Natural killer cell treated with Interleukin-12 subunit alpha and Interleukin-12 subunit beta and Interleukin-15 and Interleukin-18, amount 100 ng/mL, for 72 hours (primary cell): ENCODE data around the gene SLC35F3. TPM values are rescaled to one million over a fixed set of nuclear protein-coding genes. Genes with fewer than 3 reads are reported as not detected.

Experiments used
- ATAC-seq, 2 donors: fragments of 150-1000 bp; cut with Tn5 transposase in 1 of 2; sonication (Bioruptor Pico), chemical (Tn5 transposase) in 1 of 2; 2 replicates each; pipeline ENCODE4 v1.10.0; 2021
- DNase-seq: peaks from one replicate; pipeline ENCODE4 v3.0.0; 2022; ENCODE audit warnings: low spot score
- H3K27ac Mint-ChIP-seq, 2 donors: 1 replicate in 1 of 2; 2 replicates in 1 of 2; pipeline ENCODE4 v1.8.0; 2022; ENCODE audit warnings: mixed read lengths in 2 of 2, mild to moderate bottlenecking in 1 of 2, moderate library complexity in 1 of 2
- H3K27me3 Mint-ChIP-seq, 2 donors: 1 replicate in 1 of 2; 2 replicates in 1 of 2; pipeline ENCODE4 v1.8.0; 2022; ENCODE audit warnings: mixed read lengths in 2 of 2
- H3K36me3 Mint-ChIP-seq: one replicate; pipeline ENCODE4 v1.8.0; 2022; ENCODE audit warnings: mixed read lengths
- H3K4me1 Mint-ChIP-seq, 2 donors: 1 replicate in 1 of 2; 2 replicates in 1 of 2; pipeline ENCODE4 v1.8.0; 2022; ENCODE audit warnings: low read depth in 2 of 2, mixed read lengths in 2 of 2, mild to moderate bottlenecking in 1 of 2
- H3K4me3 Mint-ChIP-seq: one replicate; pipeline ENCODE4 v1.8.0; 2022; ENCODE audit warnings: mixed read lengths
- H3K9me3 Mint-ChIP-seq: 2 replicates; pipeline ENCODE4 v1.8.0; 2022; ENCODE audit warnings: mixed read lengths
- total RNA-seq, 2 donors: library from RNA; stranded (reverse); gene quantifications; one replicate each; pipeline ENCODE4 v1.2.3, GENCODE V29; 2022

Gene SLC35F3
- total RNA-seq, 2 donors from 2014 or later = 0.14 to 0.56 TPM

- Mint-ChIP-seq H3K4me1 (no peaks in the 10 kb centered on the region), H3K9me3 (peaks cover 4% of the 10 kb centered on the region)
- ATAC-seq = no peak
These were observed 94.0 kb downstream of the SLC35F3 start for GRCh38 chr1:233998456-233998855.

GRCh38 chr1:233998891-233999290, 94.4 kb downstream of the SLC35F3 start:
- Mint-ChIP-seq H3K4me1 (no peaks in the 10 kb centered on the region), H3K4me3 (no peak overlapping the region), H3K27ac (no peak overlapping the region), H3K36me3 (no peaks in the 10 kb centered on the region), H3K27me3 (peaks cover 11 to 27% of the 10 kb centered on the region in 2 donors), H3K9me3 (peaks cover 4% of the 10 kb centered on the region)
- ATAC-seq = no peak
- DNase-seq = no peak

More at GRCh38 chr1:233998456-233998855, 94.0 kb downstream of the SLC35F3 start:
- Mint-ChIP-seq H3K4me3 (no peak overlapping the region), H3K36me3 (no peaks in the 10 kb centered on the region), H3K27ac (no peak overlapping the region), H3K27me3 (peaks cover 11 to 24% of the 10 kb centered on the region in 2 donors)
- DNase-seq = no peak

- DNase-seq = no peak
- Mint-ChIP-seq H3K27me3 (peaks cover 8 to 32% of the 10 kb centered on the region in 2 donors), H3K4me1 (no peaks in the 10 kb centered on the region), H3K9me3 (peaks cover 4% of the 10 kb centered on the region), H3K4me3 (no peak overlapping the region), H3K36me3 (no peaks in the 10 kb centered on the region), H3K27ac (no peak overlapping the region)
- no peak for ATAC-seq
These were observed 96.1 kb downstream of the SLC35F3 start for GRCh38 chr1:234000557-234001041.

DNA sequence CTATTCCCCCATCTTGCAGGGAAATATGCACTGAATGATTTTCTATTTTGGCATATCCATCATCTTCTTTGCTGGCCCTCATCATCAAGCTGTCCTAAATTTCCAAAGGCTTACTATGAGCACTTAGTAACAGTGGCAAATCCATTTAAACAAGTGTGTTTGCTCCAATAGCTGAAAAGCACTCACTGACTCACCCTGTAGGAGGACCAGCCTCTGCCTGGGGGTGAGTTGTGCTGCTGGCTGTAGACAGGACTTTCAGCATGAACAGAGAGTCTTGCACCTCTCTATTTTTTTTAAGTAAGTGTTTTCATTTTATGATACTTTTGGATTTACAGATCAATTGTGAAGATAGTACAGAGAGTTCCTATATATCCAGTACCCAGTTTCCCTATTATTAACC, 97.3 kb downstream of the SLC35F3 start:
- H3K9me3 Mint-ChIP-seq = peaks cover 4% of the 10 kb centered on the region
- no peak for ATAC-seq
- no peaks in the 10 kb centered on the region for H3K4me1 Mint-ChIP-seq
- H3K27me3 Mint-ChIP-seq = peaks cover 8 to 35% of the 10 kb centered on the region in 2 donors
- H3K4me3 Mint-ChIP-seq = no peak overlapping the region
- no peak overlapping the region for H3K27ac Mint-ChIP-seq
- H3K36me3 Mint-ChIP-seq = no peaks in the 10 kb centered on the region
- DNase-seq = no peak

- H3K27ac Mint-ChIP-seq = no peak overlapping the region
These were observed 100.1 kb downstream of the SLC35F3 start for GRCh38 chr1:234004591-234004990.

GRCh38 chr1:234007684-234008083, 103.2 kb downstream of the SLC35F3 start:
- Mint-ChIP-seq H3K36me3 (no peaks in the 10 kb centered on the region), H3K4me1 (no peaks in the 10 kb centered on the region), H3K4me3 (no peak overlapping the region), H3K9me3 (no peaks in the 10 kb centered on the region), H3K27ac (no peak overlapping the region), H3K27me3 (peaks cover 14 to 43% of the 10 kb centered on the region in 2 donors)
- ATAC-seq (no peak), DNase-seq (no peak)

More at GRCh38 chr1:234004591-234004990, 100.1 kb downstream of the SLC35F3 start:
- peaks cover 6 to 33% of the 10 kb centered on the region in 2 donors for H3K27me3 Mint-ChIP-seq
- ATAC-seq (no peak), DNase-seq (no peak)
- H3K36me3 Mint-ChIP-seq = no peaks in the 10 kb centered on the region
- H3K4me1 Mint-ChIP-seq = no peaks in the 10 kb centered on the region
- H3K4me3 Mint-ChIP-seq = no peak overlapping the region
- no peaks in the 10 kb centered on the region for H3K9me3 Mint-ChIP-seq

GRCh38 chr1:234008591-234008990, 104.1 kb downstream of the SLC35F3 start:
- no peak overlapping the region for H3K27ac Mint-ChIP-seq
- no peak for ATAC-seq
- DNase-seq = no peak
- no peaks in the 10 kb centered on the region for H3K4me1 Mint-ChIP-seq
- peaks cover 17 to 47% of the 10 kb centered on the region in 2 donors for H3K27me3 Mint-ChIP-seq
- no peaks in the 10 kb centered on the region for H3K9me3 Mint-ChIP-seq
- no peaks in the 10 kb centered on the region for H3K36me3 Mint-ChIP-seq
- H3K4me3 Mint-ChIP-seq = no peak overlapping the region

DNA sequence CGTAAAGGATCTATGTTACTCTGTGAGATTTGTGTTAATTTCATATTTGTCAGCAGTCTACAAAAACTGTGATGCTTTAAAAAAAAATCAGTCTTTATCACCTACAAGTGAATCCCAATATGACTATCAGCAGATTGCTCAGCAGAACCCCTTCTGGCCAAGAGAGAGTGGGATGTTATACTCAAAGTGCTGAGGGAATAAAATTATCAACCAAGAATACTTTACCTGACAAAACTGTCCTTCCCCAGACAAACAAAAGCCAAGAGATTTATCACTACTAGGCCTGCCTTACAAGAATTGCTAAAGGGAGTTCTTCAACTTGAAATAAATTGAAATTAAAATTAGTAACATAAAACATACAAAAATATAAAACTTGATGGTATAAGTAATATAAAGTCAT, 105.2 kb downstream of the SLC35F3 start:
- Mint-ChIP-seq H3K4me1 (no peaks in the 10 kb centered on the region), H3K36me3 (no peaks in the 10 kb centered on the region), H3K27me3 (peaks cover 17 to 43% of the 10 kb centered on the region in 2 donors), H3K27ac (no peak overlapping the region), H3K9me3 (no peaks in the 10 kb centered on the region), H3K4me3 (no peak overlapping the region)
- ATAC-seq (no peak), DNase-seq (no peak)

GRCh38 chr1:234014208-234014607, 109.7 kb downstream of the SLC35F3 start:
- Mint-ChIP-seq H3K27ac (no peak overlapping the region), H3K4me3 (no peak overlapping the region), H3K9me3 (no peaks in the 10 kb centered on the region), H3K27me3 (peaks cover 12 to 51% of the 10 kb centered on the region in 2 donors), H3K4me1 (no peaks in the 10 kb centered on the region), H3K36me3 (no peaks in the 10 kb centered on the region)
- ATAC-seq (no peak), DNase-seq (no peak)

DNA sequence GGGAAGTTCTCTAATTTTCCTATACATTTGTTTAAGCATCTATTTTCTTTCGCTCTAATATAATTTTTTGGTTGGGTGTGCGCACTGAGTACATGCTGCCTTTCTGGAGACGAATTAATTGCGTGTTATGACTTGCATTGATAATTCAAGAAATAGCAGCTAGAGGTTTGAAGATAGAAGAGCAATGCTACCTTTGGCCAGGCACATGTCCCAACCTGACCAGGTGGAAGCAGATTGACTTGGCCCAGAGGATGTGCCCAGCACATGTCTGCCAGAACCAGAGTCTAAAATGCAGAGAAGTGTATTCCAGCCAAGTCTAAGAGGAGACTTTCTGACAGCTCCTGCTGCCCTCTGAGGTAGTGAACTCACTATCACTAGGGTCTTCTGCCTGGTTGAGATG, 114.3 kb downstream of the SLC35F3 start:
- Mint-ChIP-seq H3K27me3 (peaks cover 2 to 36% of the 10 kb centered on the region in 2 donors), H3K9me3 (no peaks in the 10 kb centered on the region), H3K36me3 (no peaks in the 10 kb centered on the region), H3K27ac (no peak overlapping the region), H3K4me1 (no peaks in the 10 kb centered on the region), H3K4me3 (no peak overlapping the region)
- ATAC-seq (no peak), DNase-seq (no peak)

DNA sequence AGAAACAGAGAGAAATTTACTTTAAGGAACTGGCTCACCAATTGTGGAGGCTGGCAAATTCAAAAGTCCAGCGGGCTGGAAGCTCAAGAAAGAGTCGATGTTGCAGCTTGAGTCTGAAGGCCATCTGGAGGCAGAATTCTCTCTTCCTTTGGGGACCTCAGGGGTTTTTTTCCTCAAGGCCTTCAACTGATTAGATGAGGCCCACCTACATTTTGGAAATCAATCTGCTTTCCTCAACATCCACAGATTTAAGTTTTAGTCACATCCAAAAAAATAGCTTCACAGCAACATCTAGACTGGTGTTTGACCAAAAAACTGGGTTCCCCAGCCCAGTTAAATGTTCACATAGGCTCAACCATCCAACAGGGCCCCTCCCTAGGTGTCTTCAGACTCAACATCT, 114.9 kb downstream of the SLC35F3 start:
- ATAC-seq = no peak
- no peak overlapping the region for H3K27ac Mint-ChIP-seq
- H3K36me3 Mint-ChIP-seq = no peaks in the 10 kb centered on the region
- H3K4me3 Mint-ChIP-seq = no peak overlapping the region
- DNase-seq = no peak
- no peaks in the 10 kb centered on the region for H3K9me3 Mint-ChIP-seq
- H3K4me1 Mint-ChIP-seq = no peaks in the 10 kb centered on the region
- H3K27me3 Mint-ChIP-seq = peaks cover 2 to 36% of the 10 kb centered on the region in 2 donors

DNA sequence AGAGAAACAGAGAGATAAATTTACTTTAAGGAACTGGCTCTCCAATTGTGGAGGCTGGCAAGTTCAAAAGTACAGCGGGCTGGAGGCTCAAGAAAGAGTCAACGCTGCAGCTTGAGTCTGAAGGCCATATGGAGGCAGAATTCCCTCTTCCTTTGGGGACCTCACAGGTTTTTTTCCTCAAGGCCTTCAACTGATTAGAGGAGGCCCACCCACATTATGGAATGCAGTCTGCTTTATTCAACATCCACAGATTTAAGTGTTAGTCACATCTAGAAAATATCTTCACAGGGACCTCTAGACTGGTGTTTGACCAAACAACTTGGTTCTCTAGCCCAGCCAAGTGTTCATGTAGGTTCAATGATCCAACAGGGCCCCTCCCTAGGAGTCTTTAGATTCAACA, 117.8 kb downstream of the SLC35F3 start:
- peaks cover 2 to 21% of the 10 kb centered on the region in 2 donors for H3K27me3 Mint-ChIP-seq
- no peak for DNase-seq

GRCh38 chr1:234039603-234040002, 135.1 kb downstream of the SLC35F3 start:
- ATAC-seq = no peak
- H3K4me3 Mint-ChIP-seq = no peak overlapping the region
- DNase-seq = no peak
- no peaks in the 10 kb centered on the region for H3K4me1 Mint-ChIP-seq
- H3K9me3 Mint-ChIP-seq = no peaks in the 10 kb centered on the region
- H3K27me3 Mint-ChIP-seq = peaks cover 2 to 33% of the 10 kb centered on the region in 2 donors
- H3K27ac Mint-ChIP-seq = no peak overlapping the region
- no peaks in the 10 kb centered on the region for H3K36me3 Mint-ChIP-seq

More for the DNA sequence above, 117.8 kb downstream of the SLC35F3 start:
- Mint-ChIP-seq H3K9me3 (no peaks in the 10 kb centered on the region), H3K27ac (no peak overlapping the region), H3K4me3 (no peak overlapping the region), H3K4me1 (no peaks in the 10 kb centered on the region), H3K36me3 (no peaks in the 10 kb centered on the region)
- ATAC-seq = no peak

- Mint-ChIP-seq H3K4me3 (no peak overlapping the region), H3K4me1 (no peaks in the 10 kb centered on the region), H3K36me3 (no peaks in the 10 kb centered on the region), H3K27me3 (peaks cover 2 to 26% of the 10 kb centered on the region in 2 donors), H3K9me3 (no peaks in the 10 kb centered on the region), H3K27ac (no peak overlapping the region)
- ATAC-seq = no peak
- DNase-seq = no peak
These were observed 136.2 kb downstream of the SLC35F3 start for GRCh38 chr1:234040446-234041317.
